ENCODE results near the gene THBS1. TPM values are rescaled to one million over a fixed set of nuclear protein-coding genes. Genes with fewer than 3 reads are reported as not detected.

The THBS1 gene
- 1,847 and 5,888 TPM in 2 replicates for total RNA-seq

DNA sequence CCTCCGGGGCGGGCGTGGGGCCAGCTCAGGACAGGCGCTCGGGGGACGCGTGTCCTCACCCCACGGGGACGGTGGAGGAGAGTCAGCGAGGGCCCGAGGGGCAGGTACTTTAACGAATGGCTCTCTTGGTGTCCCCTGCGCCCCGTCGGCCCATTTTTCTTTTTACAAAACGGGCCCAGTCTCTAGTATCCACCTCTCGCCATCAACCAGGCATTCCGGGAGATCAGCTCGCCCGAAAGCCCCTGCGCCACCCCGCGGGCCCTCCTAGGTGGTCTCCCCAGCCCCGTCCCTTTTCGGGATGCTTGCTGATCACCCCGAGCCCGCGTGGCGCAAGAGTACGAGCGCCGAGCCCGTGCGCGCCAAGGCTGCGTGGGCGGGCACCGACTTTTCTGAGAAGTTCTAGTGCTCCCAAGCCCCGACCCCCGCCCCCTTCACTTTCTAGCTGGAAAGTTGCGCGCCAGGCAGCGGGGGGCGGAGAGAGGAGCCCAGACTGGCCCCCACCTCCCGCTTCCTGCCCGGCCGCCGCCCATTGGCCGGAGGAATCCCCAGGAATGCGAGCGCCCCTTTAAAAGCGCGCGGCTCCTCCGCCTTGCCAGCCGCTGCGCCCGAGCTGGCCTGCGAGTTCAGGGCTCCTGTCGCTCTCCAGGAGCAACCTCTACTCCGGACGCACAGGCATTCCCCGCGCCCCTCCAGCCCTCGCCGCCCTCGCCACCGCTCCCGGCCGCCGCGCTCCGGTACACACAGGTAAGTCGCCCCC is at the start of gene THBS1:
Gene THBS1, plus strand, starts transcription at position 595 of the 757 bp plus-strand sequence. CDS start 779 bp downstream, outside the sequence.

Other genes starting within 250 kb of the THBS1 start
- gene FSIP1, start 201.8 kb downstream of the THBS1 start, total RNA-seq, result 1.3 and 2.8 TPM in 2 replicates

All from regular cardiac myocyte (primary cell).